Right atrium auricular region (tissue), 2 donors: ENCODE data around the gene NLRP4. TPM values are rescaled to one million over a fixed set of nuclear protein-coding genes. Genes with fewer than 3 reads are reported as not detected.

Experiments
- DNase-seq: peaks from one replicate; pipeline ENCODE4 v3.0.0-alpha.2; 2019; ENCODE audit warnings: low spot score
- H3K27ac ChIP-seq, 2 donors: fragments of 200-600 bp; sonication (generic); 1 replicate in 1 of 2; 2 replicates in 1 of 2; pipeline ENCODE4 v1.5.1; 2016 to 2019
- H3K27me3 ChIP-seq, 2 donors: fragments of 200-600 bp; sonication (generic); one replicate each; pipeline versions ENCODE4 v1.5.1 to v1.6.0; 2017 to 2019
- H3K36me3 ChIP-seq: fragments of 200-600 bp; sonication (generic); one replicate; pipeline ENCODE4 v1.5.1; 2016
- H3K4me1 ChIP-seq, 2 donors: fragments of 200-600 bp; sonication (generic); one replicate each; pipeline versions ENCODE4 v1.5.1 to v1.6.0; 2017 to 2019
- H3K4me3 ChIP-seq, 2 donors: fragments of 200-600 bp; sonication (generic); 1 replicate in 1 of 2; 2 replicates in 1 of 2; pipeline ENCODE4 v1.5.1; 2017 to 2019; ENCODE audit warnings: mild to moderate bottlenecking in 1 of 2, moderate library complexity in 1 of 2
- H3K9me3 ChIP-seq, 2 donors: fragments of 200-600 bp; sonication (generic); one replicate each; pipeline ENCODE4 v1.5.1; 2019
- CTCF ChIP-seq, 2 donors: fragments of 200-600 bp; sonication (generic); IDR thresholded peaks; one replicate each; pipeline ENCODE4 v1.5.1; 2019; ENCODE audit warnings: antibody characterized with exemption in 2 of 2
- total RNA-seq, 2 donors: library from RNA; depleted of rRNA; stranded (reverse); fragments of >200 nt; gene quantifications; one replicate each; pipeline ENCODE4 v1.1.0, GENCODE V29; 2016

Gene NLRP4
- total RNA-seq, 2 donors from 2014 or later: not detected

GRCh38 chr19:55838251-55838650 is 1.9 kb downstream of the NLRP4 start:
- H3K27me3 ChIP-seq: no peaks in the 10 kb centered on the region
- peaks cover 0 to 6% of the 10 kb centered on the region in 2 donors for H3K9me3 ChIP-seq
- TF ChIP-seq CTCF (IDR thresholded peaks at IDR 0.05): no peak
- H3K4me3 ChIP-seq: no peak overlapping the region
- no peaks in the 10 kb centered on the region for H3K4me1 ChIP-seq
- H3K36me3 ChIP-seq: no peaks in the 10 kb centered on the region
- no peak overlapping the region for H3K27ac ChIP-seq
- DNase-seq: no peak

DNA sequence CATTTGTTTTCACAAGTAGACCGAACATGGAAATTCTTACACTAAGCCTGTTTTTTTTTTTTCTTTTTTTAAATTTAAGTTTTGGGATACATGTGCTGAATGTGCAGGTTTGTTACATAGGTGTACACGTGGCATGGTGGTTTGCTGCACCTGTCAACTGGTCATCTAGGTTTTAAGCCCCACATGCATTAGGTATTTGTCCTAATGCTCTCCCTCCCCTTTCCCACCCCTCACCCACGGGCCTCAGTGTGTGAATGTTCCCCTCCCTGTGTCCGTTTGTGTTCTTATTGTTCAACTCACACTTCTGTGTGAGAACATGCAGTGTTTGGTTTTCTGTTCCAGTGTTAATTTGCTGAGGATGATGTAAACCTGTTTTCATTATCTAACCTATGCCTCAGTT is 2.6 kb downstream of the NLRP4 start:
- DNase-seq: no peak
- no peak overlapping the region for H3K27ac ChIP-seq

DNA sequence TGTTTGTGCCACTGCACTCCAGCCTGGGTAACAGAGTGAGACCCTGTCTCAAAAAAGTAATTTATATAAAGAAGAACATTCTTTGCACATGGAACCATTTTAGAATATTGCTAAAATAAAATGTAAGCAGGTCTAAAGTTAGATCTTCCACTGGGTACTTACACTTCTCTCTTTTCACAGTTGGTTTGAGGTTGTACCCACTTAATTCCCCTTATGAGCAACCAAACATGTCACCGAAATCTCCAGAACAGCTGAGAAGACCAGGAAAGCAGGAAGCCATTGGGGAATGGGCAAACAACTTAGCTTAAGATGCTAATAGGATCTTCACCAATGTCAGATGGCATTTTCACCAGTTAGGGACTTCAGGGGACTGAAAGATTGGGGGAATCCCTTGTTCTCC is 18.8 kb downstream of the NLRP4 start:
- Histone ChIP-seq H3K36me3 (no peaks in the 10 kb centered on the region), H3K4me1 (no peaks in the 10 kb centered on the region), H3K27me3 (no peaks in the 10 kb centered on the region), H3K27ac (no peak overlapping the region), H3K4me3 (no peak overlapping the region), H3K9me3 (no peaks in the 10 kb centered on the region)
- TF ChIP-seq CTCF (IDR thresholded peaks at IDR 0.05): no peak
- DNase-seq: no peak

More for the DNA sequence above, 2.6 kb downstream of the NLRP4 start:
- H3K36me3 ChIP-seq: no peaks in the 10 kb centered on the region
- H3K27me3 ChIP-seq: no peaks in the 10 kb centered on the region
- H3K9me3 ChIP-seq: peaks cover 0 to 8% of the 10 kb centered on the region in 2 donors
- TF ChIP-seq CTCF (IDR thresholded peaks at IDR 0.05): no peak
- H3K4me1 ChIP-seq: no peaks in the 10 kb centered on the region
- no peak overlapping the region for H3K4me3 ChIP-seq

GRCh38 chr19:55857149-55857548 is 20.8 kb downstream of the NLRP4 start:
- no peaks in the 10 kb centered on the region for H3K4me1 ChIP-seq
- H3K36me3 ChIP-seq: no peaks in the 10 kb centered on the region
- no peak overlapping the region for H3K27ac ChIP-seq
- no peaks in the 10 kb centered on the region for H3K27me3 ChIP-seq
- H3K4me3 ChIP-seq: no peak overlapping the region
- TF ChIP-seq CTCF (IDR thresholded peaks at IDR 0.05): no peak
- no peak for DNase-seq
- no peaks in the 10 kb centered on the region for H3K9me3 ChIP-seq

GRCh38 chr19:55857974-55858373 is 21.6 kb downstream of the NLRP4 start:
- Histone ChIP-seq H3K36me3 (no peaks in the 10 kb centered on the region), H3K4me3 (no peak overlapping the region), H3K27me3 (no peaks in the 10 kb centered on the region), H3K9me3 (no peaks in the 10 kb centered on the region), H3K27ac (no peak overlapping the region), H3K4me1 (no peaks in the 10 kb centered on the region)
- TF ChIP-seq CTCF (IDR thresholded peaks at IDR 0.05): no peak
- DNase-seq: no peak

GRCh38 chr19:55858401-55858800 is 22.1 kb downstream of the NLRP4 start:
- Histone ChIP-seq H3K4me3 (no peak overlapping the region), H3K4me1 (no peaks in the 10 kb centered on the region), H3K27me3 (no peaks in the 10 kb centered on the region), H3K36me3 (no peaks in the 10 kb centered on the region), H3K9me3 (no peaks in the 10 kb centered on the region), H3K27ac (no peak overlapping the region)
- no peak for TF ChIP-seq CTCF (IDR thresholded peaks at IDR 0.05)
- no peak for DNase-seq
